ENCODE data around the gene TCP11L2.

TCP11L2 gene

GRCh38 chr12:106302401-106303201, at the start of gene TCP11L2:
TCP11L2 (plus strand) TSS chr12:106302733; CDS start chr12:106311076, 8,343 bp downstream.
- peak; percentile 50 for DNase-seq

GRCh38 chr12:106254724-106255123, 47.8 kb upstream of the TCP11L2 start:
- DNase-seq = no peak

GRCh38 chr12:106255493-106255892, 47.0 kb upstream of the TCP11L2 start:
- no peak for DNase-seq

- no peak for DNase-seq
These were observed 46.6 kb upstream of the TCP11L2 start for GRCh38 chr12:106255952-106256351.

- no peak for DNase-seq
These were observed 46.0 kb upstream of the TCP11L2 start for GRCh38 chr12:106256524-106256923.

DNA sequence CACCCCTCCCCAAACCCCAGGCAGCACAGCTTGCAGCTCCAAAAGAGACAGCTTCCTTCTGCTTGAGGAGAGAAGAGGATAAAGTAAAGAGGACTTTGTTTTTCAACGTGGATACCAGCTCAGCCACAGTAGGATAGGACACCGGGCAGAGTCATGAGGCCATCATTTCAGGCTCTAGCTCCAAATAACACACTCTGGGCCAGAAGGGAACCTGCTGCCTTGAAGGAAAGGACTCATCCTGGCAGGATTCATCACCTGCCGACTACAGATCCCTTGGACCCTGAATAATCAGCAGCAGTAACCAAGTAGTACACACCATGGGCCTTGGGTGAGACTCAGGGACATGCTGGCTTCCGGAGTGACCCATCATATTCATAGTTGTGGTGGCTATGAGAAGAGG, 44.3 kb upstream of the TCP11L2 start:
- no peak for DNase-seq

GRCh38 chr12:106258935-106259334, 43.6 kb upstream of the TCP11L2 start:
- no peak for DNase-seq

- DNase-seq = no peak
These were observed 37.4 kb upstream of the TCP11L2 start for GRCh38 chr12:106265116-106265515.

GRCh38 chr12:106267535-106267934, 35.0 kb upstream of the TCP11L2 start:
- DNase-seq = no peak

- DNase-seq = no peak
These were observed 33.3 kb upstream of the TCP11L2 start for GRCh38 chr12:106269150-106269771.

- no peak for DNase-seq
These were observed 30.7 kb upstream of the TCP11L2 start for GRCh38 chr12:106271575-106272505.

- DNase-seq = no peak
These were observed 29.0 kb upstream of the TCP11L2 start for GRCh38 chr12:106273491-106273890.

- DNase-seq = no peak
These were observed 28.5 kb upstream of the TCP11L2 start for GRCh38 chr12:106274012-106274411.

DNA sequence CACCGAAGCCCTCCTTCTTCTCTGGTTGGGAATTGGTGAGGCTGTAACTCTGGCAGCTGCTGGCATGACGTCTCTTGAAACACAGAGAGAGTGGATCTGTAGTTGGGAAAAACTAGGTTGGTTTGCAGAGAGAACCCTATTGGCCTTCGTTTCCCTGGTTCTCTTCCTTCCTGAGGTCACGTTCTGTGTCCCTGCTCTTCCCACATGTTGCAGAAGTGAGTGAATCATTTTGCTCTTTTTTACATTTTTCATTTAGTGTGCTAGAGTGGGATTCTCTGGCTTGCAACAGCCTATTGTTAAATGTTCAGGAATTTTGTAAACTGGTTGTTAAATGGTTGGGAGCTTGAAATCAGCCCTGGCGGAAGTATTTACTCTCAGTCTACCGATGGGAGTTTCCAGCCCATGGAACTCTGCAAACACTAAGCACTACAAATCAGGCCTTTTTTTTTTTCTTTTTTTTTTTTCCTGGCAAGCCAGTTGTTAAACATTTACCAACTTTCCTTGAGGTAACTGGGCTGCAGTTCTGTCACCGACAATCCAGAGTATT, 27.9 kb upstream of the TCP11L2 start:
- no peak for DNase-seq

- DNase-seq = no peak
These were observed 27.1 kb upstream of the TCP11L2 start for GRCh38 chr12:106275458-106275857.

- no peak for DNase-seq
These were observed 26.3 kb upstream of the TCP11L2 start for GRCh38 chr12:106276032-106276740.

DNA sequence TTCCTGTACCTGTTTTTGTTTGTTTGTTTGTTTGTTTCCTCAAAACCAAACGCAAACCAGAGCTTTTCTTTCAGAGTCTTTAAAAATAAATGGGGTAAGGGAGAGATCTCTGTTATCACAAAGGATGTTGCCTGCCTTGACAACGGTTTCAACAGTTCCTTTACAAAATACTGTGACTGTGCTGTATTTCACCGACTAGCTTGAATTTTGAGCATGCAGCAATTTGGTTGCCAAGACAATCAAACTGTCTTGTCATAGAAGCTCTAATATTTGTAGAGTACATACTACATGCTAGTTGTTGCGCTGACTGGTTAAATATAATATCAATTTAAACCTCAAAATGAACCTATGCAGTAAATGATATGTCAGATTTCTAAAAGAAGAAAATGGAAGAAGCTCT, 22.4 kb upstream of the TCP11L2 start:
- no peak for DNase-seq

- DNase-seq = peak; percentile 12
These were observed 21.3 kb upstream of the TCP11L2 start for GRCh38 chr12:106281056-106281782.

- no peak for DNase-seq
These were observed 20.7 kb upstream of the TCP11L2 start for GRCh38 chr12:106281804-106282203.

- DNase-seq = peak; percentile 68
These were observed 20.0 kb upstream of the TCP11L2 start for GRCh38 chr12:106282457-106283097.

All from NCI-H748 treated with DMSO at 0.1 percent for 48 hours (cell line).